Hepatocyte (in vitro differentiated cells): ENCODE results near the gene COL5A1. TPM values are rescaled to one million over a fixed set of nuclear protein-coding genes. Genes with fewer than 3 reads are reported as not detected.

Source experiments
- DNase-seq: peaks from one replicate; pipeline ENCODE4 v3.0.0-alpha.2; 2016; ENCODE audit warnings: low spot score
- H2AFZ ChIP-seq: fragments of 200-600 bp; sonication (generic); 2 replicates; pipeline ENCODE4 v1.6.0; 2016; ENCODE audit warnings: antibody characterized with exemption, mild to moderate bottlenecking
- H3K27ac ChIP-seq: fragments of 200-600 bp; sonication (generic); 2 replicates; pipeline ENCODE4 v1.5.1; 2016; ENCODE audit warnings: mild to moderate bottlenecking
- H3K27me3 ChIP-seq: fragments of 200-600 bp; sonication (generic); 2 replicates; pipeline ENCODE4 v1.6.1; 2016
- H3K36me3 ChIP-seq: fragments of 200-600 bp; sonication (generic); replicated peaks from 2 replicates; pipeline ENCODE4 v1.5.1; 2016; ENCODE audit warnings: low read depth; ENCODE audit not compliant: insufficient read depth
- H3K4me1 ChIP-seq: fragments of 200-600 bp; sonication (generic); 2 replicates; pipeline ENCODE4 v1.5.1; 2016; ENCODE audit warnings: mild to moderate bottlenecking, moderate library complexity; ENCODE audit not compliant: insufficient read depth
- H3K4me2 ChIP-seq: fragments of 200-600 bp; sonication (generic); 2 replicates; pipeline ENCODE4 v1.6.0; 2016
- H3K4me3 ChIP-seq: fragments of 200-600 bp; sonication (generic); 2 replicates; pipeline ENCODE4 v1.5.1; 2016; ENCODE audit warnings: mild to moderate bottlenecking
- H3K79me2 ChIP-seq: fragments of 200-600 bp; sonication (generic); 2 replicates; pipeline ENCODE4 v1.6.0; 2017; ENCODE audit warnings: mild to moderate bottlenecking
- H3K9me2 ChIP-seq: fragments of 200-600 bp; sonication (generic); replicated peaks from 2 replicates; pipeline ENCODE4 v1.6.0; 2017; ENCODE audit warnings: mild to moderate bottlenecking; ENCODE audit not compliant: insufficient read depth
- H3K9me3 ChIP-seq: fragments of 200-600 bp; sonication (generic); 2 replicates; pipeline ENCODE4 v1.5.1; 2016; ENCODE audit warnings: low read depth, mild to moderate bottlenecking
- H4K20me1 ChIP-seq: fragments of 200-600 bp; sonication (generic); 2 replicates; pipeline ENCODE4 v1.6.0; 2016; ENCODE audit warnings: mild to moderate bottlenecking; ENCODE audit not compliant: insufficient read depth, poor library complexity, severe bottlenecking
- EZH2 ChIP-seq: fragments of 200-600 bp; sonication (generic); IDR thresholded peaks from 2 replicates; pipeline ENCODE4 v1.6.1; 2016; ENCODE audit warnings: antibody characterized with exemption, mild to moderate bottlenecking, borderline replicate concordance
- EZH2phosphoT487 ChIP-seq: fragments of 200-600 bp; sonication (generic); IDR thresholded peaks from one replicate; pipeline ENCODE4 v1.6.1; 2018; ENCODE audit warnings: antibody characterized with exemption, mild to moderate bottlenecking, low read depth, moderate library complexity; ENCODE audit not compliant: unreplicated experiment, severe bottlenecking
- WGBS: methylation state at CpG from one replicate; pipeline ENCODE4 v1.1.6; 2016; ENCODE audit warnings: low lambda C conversion rate; ENCODE audit errors: missing lambda C conversion rate; 5-methylcytosine and 5-hydroxymethylcytosine counted together
- polyA plus RNA-seq: library from polyadenylated mRNA; unstranded; fragments of >200 nt; fragmentation: Nextera tagmentation; extraction: Ambion mirVana; gene quantifications from 2 replicates; pipeline ENCODE4 v1.2.1, GENCODE V29; 2016
- total RNA-seq: library from RNA; depleted of rRNA; stranded (reverse); fragments of >200 nt; gene quantifications from 2 replicates; pipeline ENCODE4 v1.2.3, GENCODE V29; 2014
- TF ChIP-seq, protein P1 (sequence below): fragments of 200-600 bp; sonication (generic); IDR thresholded peaks from 2 replicates; pipeline ENCODE4 v1.5.1; 2016; ENCODE audit warnings: antibody characterized with exemption, mild to moderate bottlenecking; ENCODE audit not compliant: poor library complexity

Gene COL5A1
- total and polyA plus RNA-seq, 2 experiments from 2014 or later = 342 to 347 TPM

DNA sequence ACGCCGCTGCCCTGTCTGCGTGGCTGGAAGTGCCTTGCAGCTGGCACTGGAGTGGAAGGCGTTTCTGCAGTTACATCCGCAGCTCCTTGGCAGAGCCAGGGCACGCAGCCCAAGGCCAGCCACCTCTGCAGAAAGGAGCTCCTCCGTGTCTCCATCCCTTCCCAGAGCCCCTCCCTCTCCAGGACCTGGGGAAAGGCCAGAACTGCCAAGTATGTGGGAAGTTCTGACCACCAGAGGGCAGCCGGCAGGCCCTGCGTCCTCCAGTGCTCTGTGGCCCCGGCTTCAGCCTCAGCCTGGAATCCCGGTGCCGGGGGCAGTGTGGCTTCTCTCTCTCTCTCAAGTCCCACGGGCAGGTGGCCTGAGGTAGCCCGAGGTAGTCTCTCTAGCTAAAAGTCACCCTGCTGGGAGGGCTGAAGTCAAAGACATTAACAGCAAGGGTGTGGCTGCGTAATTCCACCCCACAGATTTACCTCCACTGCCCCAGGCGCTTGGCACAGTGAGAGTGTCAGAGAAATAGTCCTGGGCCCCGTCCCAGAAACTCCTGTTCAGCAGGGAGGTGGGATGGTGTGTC, 137.3 kb downstream of the COL5A1 start:
- no peak overlapping the region for H3K4me3 ChIP-seq
- H3K4me2 ChIP-seq = no peak overlapping the region
- peak; percentile 75 for DNase-seq
- no peaks in the 10 kb centered on the region for H3K79me2 ChIP-seq
- no peaks in the 10 kb centered on the region for H3K36me3 ChIP-seq
- WGBS = 58% methylated on average over 17 of the region's 17 CpGs
- no peak overlapping the region for H3K27ac ChIP-seq
- H3K9me3 ChIP-seq = no peaks in the 10 kb centered on the region
- no peak overlapping the region for H2AFZ ChIP-seq
- no peaks in the 10 kb centered on the region for H3K9me2 ChIP-seq
- H4K20me1 ChIP-seq = peaks cover 2% of the 10 kb centered on the region
- TF ChIP-seq EZH2 = no peak
- TF ChIP-seq, protein P1, sequence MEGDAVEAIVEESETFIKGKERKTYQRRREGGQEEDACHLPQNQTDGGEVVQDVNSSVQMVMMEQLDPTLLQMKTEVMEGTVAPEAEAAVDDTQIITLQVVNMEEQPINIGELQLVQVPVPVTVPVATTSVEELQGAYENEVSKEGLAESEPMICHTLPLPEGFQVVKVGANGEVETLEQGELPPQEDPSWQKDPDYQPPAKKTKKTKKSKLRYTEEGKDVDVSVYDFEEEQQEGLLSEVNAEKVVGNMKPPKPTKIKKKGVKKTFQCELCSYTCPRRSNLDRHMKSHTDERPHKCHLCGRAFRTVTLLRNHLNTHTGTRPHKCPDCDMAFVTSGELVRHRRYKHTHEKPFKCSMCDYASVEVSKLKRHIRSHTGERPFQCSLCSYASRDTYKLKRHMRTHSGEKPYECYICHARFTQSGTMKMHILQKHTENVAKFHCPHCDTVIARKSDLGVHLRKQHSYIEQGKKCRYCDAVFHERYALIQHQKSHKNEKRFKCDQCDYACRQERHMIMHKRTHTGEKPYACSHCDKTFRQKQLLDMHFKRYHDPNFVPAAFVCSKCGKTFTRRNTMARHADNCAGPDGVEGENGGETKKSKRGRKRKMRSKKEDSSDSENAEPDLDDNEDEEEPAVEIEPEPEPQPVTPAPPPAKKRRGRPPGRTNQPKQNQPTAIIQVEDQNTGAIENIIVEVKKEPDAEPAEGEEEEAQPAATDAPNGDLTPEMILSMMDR = peak; percentile 57
- TF ChIP-seq EZH2phosphoT487 = no peak
- H3K4me1 ChIP-seq = peaks cover 20% of the 10 kb centered on the region
- H3K27me3 ChIP-seq = no peaks in the 10 kb centered on the region

DNA sequence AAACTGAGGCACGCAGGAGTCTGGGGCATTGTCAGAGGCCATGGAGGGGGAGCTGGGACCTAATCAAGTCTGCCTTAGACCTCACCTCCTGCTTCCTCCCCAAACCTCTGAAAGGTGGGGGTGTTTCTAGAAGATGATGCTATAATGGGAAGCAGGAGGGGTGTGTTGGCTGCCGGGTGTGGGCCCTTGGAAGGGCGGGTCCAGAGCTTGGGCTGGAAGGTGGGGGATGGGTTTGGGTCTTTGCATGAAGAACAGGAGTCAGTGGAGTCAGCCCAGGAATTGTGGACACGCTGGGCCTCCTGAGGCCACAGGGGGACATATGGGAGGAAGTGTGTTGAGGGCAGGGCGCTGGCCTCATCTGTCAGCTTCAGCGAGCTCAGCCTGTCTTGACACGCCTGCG, 138.0 kb downstream of the COL5A1 start:
- no peaks in the 10 kb centered on the region for H3K36me3 ChIP-seq
- H3K4me1 ChIP-seq = peaks cover 13% of the 10 kb centered on the region
- no peak overlapping the region for H3K4me2 ChIP-seq
- H4K20me1 ChIP-seq = peaks cover 1% of the 10 kb centered on the region
- no peaks in the 10 kb centered on the region for H3K79me2 ChIP-seq
- no peak overlapping the region for H3K27ac ChIP-seq
- no peak overlapping the region for H2AFZ ChIP-seq
- no peak for DNase-seq
- H3K27me3 ChIP-seq = no peaks in the 10 kb centered on the region
- no peaks in the 10 kb centered on the region for H3K9me3 ChIP-seq
- TF ChIP-seq EZH2phosphoT487 = no peak
- TF ChIP-seq EZH2 = no peak
- no peak overlapping the region for H3K4me3 ChIP-seq
- 97% methylated on average over 8 of the region's 8 CpGs for WGBS
- no peaks in the 10 kb centered on the region for H3K9me2 ChIP-seq

DNA sequence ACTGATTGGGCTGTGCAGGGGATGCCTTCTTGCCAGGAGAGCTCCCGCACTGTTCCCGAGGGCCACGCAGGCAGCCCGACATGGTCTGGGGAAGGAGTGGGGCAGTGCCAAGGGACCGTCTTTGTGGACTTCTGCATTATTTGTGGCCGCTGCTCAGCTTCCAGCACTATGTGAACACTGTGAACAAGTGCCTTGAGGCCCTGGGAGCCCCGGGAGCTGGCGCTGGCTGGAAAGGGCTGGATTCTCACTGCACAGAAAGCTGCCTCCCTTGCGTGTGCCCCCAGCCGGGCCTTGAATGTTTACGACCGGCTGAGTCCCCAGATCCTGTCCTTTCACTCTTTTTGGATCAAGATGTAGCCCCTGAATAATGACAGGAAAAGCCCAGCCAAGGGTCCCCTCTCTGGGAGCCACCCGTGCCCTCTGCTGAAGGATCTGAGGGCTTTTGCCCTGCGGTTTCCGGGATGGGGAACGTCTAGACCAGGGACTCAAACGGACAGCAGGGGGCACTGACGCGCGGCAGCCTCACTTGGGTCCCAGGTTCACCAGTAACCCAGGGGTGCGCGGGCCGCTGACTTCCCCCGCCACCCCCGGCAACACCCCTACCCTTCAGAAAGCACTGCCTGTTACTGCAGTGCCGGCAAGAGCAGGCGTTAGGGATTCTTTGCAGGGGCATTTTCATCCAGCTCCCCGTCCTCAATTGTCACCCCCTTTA, 140.1 kb downstream of the COL5A1 start:
- Histone ChIP-seq H3K79me2 (no peaks in the 10 kb centered on the region), H3K27me3 (no peaks in the 10 kb centered on the region), H3K36me3 (no peaks in the 10 kb centered on the region), H3K4me2 (no peak overlapping the region), H4K20me1 (peaks cover 3% of the 10 kb centered on the region), H3K27ac (no peak overlapping the region), H3K9me3 (no peaks in the 10 kb centered on the region), H3K9me2 (no peaks in the 10 kb centered on the region), H2AFZ (no peak overlapping the region), H3K4me3 (no peak overlapping the region), H3K4me1 (no peaks in the 10 kb centered on the region)
- TF ChIP-seq, protein P1 = peak; percentile 16
- TF ChIP-seq EZH2 = no peak
- WGBS = 90% methylated on average over 26 of the region's 28 CpGs
- no peak for DNase-seq

DNA sequence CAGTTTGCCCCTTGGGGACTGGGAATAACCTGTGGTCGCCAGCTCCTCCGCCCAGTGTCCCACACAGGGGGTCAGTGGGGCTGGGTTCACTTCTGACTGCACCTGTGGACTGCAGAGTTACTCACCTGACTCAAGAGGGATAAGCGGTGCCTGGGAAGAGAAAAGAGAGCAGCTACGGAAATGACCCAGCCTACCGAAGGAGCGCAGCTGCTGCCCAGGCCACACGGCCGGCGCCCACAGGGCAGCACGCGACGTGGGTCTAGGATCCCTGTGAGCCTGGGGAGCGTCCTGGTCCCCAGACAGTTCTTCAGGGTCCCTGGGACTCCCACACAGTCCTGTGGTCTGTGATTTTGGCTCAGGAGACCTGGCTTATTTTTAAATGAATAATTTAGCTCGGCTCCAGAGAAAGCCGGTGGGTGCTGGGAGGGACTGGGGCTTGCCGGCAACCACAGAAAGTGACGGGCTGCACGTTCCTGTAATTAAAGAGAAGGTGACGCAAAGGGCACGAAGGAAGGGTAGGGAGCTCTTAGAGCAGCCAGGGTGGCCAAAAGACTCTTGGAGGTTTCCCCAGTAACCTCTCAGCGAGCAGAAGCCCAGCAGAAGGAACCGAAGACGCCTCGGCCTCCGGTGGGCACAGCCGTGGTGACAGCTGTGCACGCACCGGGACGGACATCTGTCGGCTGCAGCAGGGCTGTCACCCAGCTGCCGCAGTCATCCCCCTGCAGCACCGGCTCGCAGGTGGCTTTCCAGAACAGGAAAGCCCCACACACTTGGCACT, 141.5 kb downstream of the COL5A1 start:
- no peak overlapping the region for H3K27ac ChIP-seq

More for the DNA sequence above, 141.5 kb downstream of the COL5A1 start:
- 96% methylated on average over 33 of the region's 33 CpGs for WGBS
- Histone ChIP-seq H3K79me2 (no peaks in the 10 kb centered on the region), H3K9me2 (no peaks in the 10 kb centered on the region), H3K36me3 (no peaks in the 10 kb centered on the region), H2AFZ (no peak overlapping the region), H3K4me3 (no peak overlapping the region), H3K27me3 (no peaks in the 10 kb centered on the region), H3K4me2 (no peak overlapping the region), H4K20me1 (peaks cover 3% of the 10 kb centered on the region), H3K4me1 (no peaks in the 10 kb centered on the region), H3K9me3 (no peaks in the 10 kb centered on the region)
- DNase-seq = no peak
- TF ChIP-seq EZH2 (no peak), EZH2phosphoT487 (no peak)
- TF ChIP-seq, protein P1 = no peak
